Measurements from ENCODE around the gene ZGPAT.

The ZGPAT gene

DNA sequence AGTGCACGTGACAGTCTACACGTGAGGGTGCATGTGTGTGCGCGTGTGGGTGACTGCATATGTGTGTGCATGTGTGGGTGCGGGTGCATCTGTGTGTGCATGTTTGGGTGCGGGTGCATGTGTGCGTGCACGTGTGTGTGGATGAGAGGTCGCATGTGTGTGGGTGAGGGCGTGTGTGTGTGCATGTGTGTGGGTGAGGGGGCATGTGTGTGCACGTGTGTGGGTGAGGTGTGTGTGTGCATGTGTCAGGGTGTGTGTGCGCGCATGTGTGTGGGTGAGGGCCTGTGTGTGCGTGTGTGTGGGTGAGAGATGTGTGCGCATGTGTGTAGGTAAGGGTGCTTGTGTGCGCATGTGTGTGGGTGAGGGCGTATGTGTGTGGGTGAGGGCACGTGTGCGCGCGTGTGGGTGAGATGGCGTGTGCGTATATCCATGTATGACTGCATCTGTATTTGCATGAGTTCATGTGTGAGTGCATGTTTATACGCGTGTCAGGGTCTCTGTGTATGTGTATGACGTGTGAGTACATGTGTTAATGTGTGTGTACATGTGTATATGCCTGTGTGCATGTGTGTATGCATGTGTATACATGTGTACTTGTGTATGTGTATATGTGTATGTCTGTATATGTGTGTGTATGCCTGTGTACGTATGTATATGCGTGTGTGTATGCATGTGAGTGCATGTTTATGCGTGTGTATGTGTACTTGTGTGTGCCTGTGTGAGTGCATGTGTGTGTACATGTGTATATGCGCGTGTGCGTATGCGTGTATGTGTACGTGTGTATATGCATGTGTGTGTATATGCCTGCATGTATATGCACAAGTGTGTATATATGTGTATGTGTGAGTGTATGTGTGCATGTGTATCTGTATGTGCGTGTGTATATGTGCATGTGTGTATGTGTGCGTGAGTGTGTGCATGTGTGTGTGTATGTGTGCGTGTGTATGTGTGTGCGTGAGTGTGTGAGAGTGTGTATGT is 24.6 kb downstream of the ZGPAT start:
- DNase-seq, result no peak

DNA sequence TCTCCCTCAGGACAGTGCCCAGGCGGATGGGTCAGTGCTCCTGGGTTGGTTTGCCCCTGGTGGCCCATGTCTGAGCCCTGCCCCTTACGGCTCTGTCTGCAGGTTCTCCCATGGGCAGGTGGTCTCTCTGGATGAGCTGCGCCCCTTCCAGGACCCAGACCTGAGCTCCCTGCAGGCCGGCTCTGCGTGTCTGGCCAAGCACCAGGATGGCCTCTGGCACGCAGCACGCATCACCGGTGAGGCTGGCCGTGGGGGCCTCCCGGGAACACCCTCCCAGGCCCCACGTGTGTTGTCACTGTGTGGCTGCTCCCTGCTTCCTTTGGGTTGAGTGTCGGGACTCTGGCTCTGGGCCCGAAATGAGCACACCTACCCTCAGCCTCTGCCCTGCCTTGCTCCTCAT is 25.3 kb downstream of the ZGPAT start:
- DNase-seq, result no peak

DNA sequence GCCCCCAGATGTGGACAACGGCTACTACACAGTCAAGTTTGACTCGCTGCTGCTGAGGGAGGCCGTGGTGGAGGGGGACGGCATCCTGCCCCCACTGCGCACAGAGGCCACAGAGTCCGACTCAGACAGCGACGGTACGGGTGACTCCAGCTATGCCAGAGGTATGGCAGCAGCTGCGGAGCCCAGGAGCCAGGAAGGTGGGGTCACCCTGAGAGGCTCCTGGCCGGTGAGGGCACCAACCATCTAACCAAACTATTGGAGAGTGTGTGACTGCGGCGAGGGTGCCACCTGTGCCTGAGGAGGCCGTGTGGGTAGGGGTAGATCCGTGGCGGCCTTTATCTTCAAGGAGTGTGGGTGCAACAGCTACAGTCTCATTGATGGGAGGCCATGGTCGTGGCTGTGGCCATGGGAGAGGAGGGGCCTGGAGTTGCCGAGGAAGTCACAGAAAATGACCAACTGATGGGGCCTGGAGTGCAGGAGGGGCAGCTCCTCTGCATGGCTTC is 25.8 kb downstream of the ZGPAT start:
- no peak for DNase-seq

GRCh38 chr20:63734111-63734945 is 26.5 kb downstream of the ZGPAT start:
- no peak for DNase-seq

DNA sequence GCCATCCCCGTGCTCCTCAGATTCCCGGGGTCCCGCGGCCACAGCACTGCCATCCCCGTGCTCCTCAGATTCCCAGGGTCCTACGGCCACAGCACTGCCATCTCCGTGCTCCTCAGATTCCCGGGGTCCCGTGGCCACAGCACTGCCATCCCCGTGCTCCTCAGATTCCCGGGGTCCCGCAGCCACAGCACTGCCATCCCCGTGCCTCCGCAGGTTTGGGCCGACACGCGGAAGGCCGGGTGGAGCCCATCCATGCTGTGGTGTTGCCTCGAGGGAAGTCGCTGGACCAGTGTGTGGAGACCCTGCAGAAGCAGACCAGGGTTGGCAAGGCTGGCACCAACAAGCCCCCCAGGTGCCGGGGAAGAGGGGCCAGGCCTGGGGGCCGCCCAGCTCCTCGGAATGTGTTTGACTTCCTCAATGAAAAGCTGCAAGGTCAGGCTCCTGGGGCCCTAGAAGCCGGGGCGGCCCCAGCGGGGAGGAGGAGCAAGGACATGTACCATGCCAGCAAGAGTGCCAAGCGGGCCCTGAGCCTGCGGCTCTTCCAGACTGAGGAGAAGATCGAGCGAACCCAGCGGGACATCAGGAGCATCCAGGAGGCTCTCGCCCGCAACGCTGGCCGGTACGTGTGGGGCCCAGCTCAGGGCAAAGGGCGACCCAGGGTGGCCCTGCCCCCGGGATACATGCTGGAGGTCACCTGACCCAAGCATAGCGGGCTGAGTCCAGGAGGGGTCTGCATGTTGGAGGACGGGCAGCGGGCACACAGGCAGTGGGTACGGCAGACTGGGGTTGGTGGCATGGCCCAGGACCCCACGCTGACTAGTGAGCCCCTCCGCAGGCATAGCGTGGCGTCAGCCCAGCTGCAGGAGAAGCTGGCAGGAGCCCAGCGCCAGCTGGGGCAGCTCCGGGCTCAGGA is 27.4 kb downstream of the ZGPAT start:
- peak in 8 of 58 donors; percentile 14 to 42 (median 22) for DNase-seq

- peak in 3 of 58 donors; percentile 22 to 46 (median 23) for DNase-seq
Measured at GRCh38 chr20:63735859-63736718, 28.2 kb downstream of the ZGPAT start, which contains the start of gene LIME1. LIME1 (plus strand) TSS chr20:63736664; CDS start chr20:63737550, 886 bp downstream.

DNA sequence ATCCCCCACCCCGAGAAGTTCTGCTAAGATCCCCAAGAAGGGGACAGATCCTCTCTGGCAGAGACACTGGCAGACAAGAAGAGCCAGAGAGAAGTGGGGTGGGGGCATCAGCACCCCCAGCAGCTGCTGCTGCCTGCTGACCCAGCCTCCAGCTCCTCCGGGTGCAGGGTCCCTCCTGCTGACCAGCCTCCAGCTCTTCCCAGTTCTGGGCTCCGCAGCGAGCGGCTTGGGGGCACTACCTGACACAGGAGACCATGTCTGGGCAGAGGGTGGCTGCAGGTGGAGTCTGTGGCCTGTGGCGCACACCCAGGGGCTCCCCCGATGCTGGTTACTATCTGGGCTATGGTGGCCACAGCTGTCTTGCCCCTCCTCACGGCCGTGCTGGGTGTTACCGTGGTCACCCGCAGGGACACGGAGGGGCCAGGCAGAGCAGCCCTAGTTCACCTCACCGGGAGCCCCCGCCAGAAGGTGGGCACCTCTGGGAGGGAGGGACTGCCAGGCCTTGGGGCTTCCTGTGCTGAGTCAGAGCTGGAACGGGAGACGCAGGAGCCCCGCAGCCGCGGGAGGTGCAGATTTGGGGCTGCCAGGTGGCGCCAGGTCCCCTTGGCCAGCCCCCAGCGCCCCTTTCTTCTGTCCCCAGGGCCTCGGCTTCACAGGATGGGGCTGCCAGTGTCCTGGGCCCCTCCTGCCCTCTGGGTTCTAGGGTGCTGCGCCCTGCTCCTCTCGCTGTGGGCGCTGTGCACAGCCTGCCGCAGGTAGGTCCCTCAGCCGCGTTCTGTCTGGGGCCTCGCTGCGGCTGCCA is 29.3 kb downstream of the ZGPAT start:
- DNase-seq, result no peak

DNA sequence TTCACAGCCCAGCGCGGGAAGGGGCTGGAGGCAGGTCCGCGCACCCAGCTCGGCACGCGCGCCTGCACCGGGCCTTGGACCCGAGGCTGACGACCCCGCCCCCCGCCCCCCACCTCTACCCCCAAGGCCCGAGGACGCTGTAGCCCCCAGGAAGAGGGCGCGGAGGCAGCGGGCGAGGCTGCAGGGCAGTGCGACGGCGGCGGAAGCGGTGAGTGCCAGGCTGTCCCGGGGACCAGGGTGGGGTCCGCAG is 29.8 kb downstream of the ZGPAT start:
- no peak for DNase-seq

DNA sequence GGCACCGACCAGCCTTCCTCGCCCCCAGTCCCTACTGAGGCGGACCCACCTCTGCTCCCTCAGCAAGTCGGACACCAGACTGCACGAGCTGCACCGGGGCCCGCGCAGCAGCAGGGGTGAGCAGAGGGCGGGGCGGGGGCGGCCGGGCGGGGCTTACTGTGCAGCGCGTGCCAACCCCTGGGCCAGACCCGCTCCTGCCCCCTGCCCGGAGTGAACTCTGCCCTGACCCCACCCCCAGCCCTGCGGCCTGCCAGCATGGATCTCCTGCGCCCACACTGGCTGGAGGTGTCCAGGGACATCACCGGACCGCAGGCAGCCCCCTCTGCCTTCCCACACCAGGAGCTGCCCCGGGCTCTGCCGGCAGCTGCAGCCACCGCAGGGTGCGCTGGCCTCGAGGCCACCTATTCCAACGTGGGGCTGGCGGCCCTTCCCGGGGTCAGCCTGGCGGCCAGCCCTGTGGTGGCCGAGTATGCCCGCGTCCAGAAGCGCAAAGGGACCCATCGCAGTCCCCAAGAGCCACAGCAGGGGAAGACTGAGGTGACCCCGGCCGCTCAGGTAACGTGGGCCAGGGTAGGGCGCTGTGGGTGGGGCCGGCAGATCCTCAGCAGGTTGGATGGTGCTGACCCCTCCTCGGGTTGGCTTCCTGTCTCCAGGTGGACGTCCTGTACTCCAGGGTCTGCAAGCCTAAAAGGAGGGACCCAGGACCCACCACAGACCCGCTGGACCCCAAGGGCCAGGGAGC is 30.3 kb downstream of the ZGPAT start:
- no peak for DNase-seq

GRCh38 chr20:63738687-63739129 is 30.9 kb downstream of the ZGPAT start:
- peak in 9 of 58 donors; percentile 28 to 45 (median 35) for DNase-seq

- DNase-seq, result peak in 41 of 58 donors; percentile 33 to 80 (median 66)
Measured at GRCh38 chr20:63739130-63740069, 31.6 kb downstream of the ZGPAT start, which contains the start of gene SLC2A4RG. SLC2A4RG (plus strand) TSS chr20:63739776; CDS start chr20:63739913, 137 bp downstream.

DNA sequence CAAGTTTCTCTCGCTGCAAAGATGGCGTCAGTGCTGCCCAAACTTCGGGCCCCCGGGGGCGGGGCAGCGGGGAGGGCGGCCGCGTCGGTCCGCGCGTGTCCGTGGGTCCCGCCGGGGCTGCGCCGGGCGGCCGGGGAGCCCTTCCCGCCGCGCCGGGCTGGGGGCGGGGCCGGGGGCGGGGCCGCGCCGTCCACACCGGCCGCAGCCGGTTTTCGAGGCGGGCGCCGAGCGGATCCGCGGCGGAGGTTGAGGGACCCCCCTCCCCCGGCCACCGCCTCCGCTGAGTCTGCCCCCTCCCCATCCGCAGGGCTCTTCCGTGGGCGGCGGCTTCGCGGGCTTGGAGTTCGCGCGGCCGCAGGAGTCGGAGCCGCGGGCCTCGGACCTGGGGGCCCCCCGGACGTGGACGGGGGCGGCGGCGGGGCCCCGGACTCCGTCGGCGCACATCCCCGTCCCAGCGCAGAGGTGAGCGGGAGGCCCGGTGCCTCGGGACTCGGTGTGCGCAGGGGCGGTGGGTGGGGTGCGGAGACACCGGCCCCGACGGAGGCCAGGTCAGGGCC is 32.3 kb downstream of the ZGPAT start:
- peak in 6 of 58 donors; percentile 15 to 61 (median 26) for DNase-seq

DNA sequence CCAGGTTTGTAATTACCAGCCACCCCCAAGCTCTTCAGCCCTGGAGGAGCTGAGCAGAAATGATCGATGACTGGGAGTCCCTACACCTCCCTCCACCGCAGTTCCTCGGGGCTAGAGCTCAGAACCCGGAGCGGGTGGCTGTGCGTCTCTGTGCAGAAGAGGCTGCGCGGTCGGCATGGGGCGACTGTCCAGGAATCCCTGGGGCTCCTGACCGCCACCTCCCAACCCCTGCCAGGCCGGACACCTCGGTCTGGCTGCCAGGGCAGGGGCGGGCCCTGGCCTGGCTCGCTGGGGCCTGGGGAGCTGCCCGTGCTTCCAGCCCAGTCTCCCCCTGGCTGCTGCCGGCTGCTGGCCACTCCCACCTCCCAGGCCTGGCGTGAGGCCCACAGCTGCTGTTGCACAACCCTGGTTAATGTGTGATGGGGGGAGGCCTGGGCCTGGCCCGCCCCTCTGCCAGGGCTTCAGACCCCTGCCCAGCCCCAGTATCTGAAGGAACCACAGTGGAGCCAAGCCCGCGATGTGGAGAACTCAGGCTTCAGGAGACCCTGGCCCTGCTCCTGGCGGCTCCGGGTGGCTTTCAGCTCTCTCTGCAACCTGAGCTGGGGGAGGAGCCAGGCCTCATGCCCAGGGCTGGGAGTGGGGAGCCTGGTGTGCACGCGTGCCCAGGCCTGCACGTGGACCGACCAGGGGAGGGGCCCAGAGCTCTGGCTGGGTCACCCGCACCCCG is 33.0 kb downstream of the ZGPAT start:
- peak in 54 of 58 donors; percentile 35 to 89 (median 72) for DNase-seq

DNA sequence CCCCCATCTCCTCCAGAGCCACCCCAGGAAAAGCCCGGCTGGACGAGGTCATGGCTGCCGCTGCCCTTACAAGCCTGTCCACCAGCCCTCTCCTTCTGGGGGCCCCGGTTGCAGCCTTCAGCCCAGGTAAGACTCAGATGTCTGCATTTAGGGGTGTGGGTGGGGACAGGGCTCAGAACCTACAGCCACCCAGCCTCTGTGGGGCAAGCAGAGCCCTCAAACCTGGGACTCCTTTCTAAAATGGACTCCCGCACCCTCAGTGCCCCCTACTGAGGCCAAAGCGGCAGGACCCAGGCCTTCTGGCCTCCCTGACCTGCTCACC is 33.5 kb downstream of the ZGPAT start:
- DNase-seq, result no peak

DNA sequence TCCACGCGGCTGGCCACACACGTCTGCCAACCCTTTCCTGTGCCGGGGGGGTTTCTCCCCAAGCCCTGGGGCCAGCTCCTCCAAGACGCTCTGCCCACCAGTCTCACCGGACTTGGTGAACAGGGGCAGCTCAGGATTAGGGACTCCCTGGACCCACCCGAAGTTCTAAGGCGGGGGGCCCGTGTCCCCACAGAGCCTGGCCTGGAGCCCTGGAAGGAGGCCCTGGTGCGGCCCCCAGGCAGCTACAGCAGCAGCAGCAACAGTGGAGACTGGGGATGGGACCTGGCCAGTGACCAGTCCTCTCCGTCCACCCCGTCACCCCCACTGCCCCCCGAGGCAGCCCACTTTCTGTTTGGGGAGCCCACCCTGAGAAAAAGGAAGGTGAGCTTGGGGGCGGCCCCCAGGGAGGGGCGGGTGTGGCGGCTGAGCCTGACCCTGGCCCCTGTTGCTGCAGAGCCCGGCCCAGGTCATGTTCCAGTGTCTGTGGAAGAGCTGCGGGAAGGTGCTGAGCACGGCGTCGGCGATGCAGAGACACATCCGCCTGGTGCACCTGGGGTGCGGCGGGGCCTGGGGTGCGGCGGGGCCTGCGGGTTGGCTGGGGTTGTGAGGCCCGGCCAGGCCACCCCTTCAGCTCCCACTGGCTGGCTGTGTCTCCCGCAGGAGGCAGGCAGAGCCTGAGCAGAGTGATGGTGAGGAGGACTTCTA is 34.0 kb downstream of the ZGPAT start:
- no peak for DNase-seq
